ENCODE data around the gene LRRC55. TPM values are rescaled to one million over a fixed set of nuclear protein-coding genes. Genes with fewer than 3 reads are reported as not detected.

Gene LRRC55
- total and polyA plus RNA-seq, 2 donors (not counting 3 experiments of a cell fraction or from before 2014, with no cell fraction given) = not detected

DNA sequence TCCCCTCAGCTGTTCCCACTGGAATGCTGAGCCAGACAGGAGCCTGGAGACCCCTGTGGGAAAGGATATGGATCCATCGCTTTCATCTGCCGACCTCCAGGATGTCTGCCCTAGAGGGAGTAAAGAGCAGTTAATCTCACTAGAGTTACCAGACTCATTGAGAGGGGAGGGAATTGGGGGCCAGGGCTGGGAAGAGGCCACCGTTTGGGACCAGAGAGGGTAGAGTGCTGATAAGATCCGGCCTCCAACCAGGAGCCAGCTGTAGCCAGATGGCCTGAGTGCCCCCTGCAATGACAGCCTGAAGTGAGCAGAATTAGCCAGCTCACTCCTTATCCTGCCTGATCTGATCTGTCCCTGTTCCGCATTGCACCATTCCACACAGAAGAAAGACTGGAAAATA lies 59.0 kb downstream of the LRRC55 start:
- H2AFZ ChIP-seq (ENCODE audit: low read depth, low read length) = no peak overlapping the region
- no peak overlapping the region for H3K27ac ChIP-seq (ENCODE audit: insufficient read depth, low read depth, low read length)
- H3K4me1 ChIP-seq (ENCODE audit: control insufficient read depth, extremely low read depth, insufficient read depth, low read length) = peaks cover 6% of the 10 kb centered on the region
- dilution Hi-C loops (cut with MboI; ENCODE audit: extremely low pct_ligation_motif_present, low sequenced_read_pairs) = no loop called here
- CTCF ChIA-PET = interaction anchor here (0.9 to 3.7 kb wide), 4 partner anchors 9 to 400 kb away, joined by 3 to 31 read pairs (median 4); no protein-coding TSS in a partner anchor
- no peak for TF ChIP-seq MYC (IDR thresholded peaks at IDR 0.05; ENCODE audit: low read depth, low read length)
- TF ChIP-seq, protein P1, sequence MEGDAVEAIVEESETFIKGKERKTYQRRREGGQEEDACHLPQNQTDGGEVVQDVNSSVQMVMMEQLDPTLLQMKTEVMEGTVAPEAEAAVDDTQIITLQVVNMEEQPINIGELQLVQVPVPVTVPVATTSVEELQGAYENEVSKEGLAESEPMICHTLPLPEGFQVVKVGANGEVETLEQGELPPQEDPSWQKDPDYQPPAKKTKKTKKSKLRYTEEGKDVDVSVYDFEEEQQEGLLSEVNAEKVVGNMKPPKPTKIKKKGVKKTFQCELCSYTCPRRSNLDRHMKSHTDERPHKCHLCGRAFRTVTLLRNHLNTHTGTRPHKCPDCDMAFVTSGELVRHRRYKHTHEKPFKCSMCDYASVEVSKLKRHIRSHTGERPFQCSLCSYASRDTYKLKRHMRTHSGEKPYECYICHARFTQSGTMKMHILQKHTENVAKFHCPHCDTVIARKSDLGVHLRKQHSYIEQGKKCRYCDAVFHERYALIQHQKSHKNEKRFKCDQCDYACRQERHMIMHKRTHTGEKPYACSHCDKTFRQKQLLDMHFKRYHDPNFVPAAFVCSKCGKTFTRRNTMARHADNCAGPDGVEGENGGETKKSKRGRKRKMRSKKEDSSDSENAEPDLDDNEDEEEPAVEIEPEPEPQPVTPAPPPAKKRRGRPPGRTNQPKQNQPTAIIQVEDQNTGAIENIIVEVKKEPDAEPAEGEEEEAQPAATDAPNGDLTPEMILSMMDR (IDR thresholded peaks at IDR 0.05; ENCODE audit: extremely low read depth in 1 of 2, insufficient read depth in 1 of 2, low read depth in 1 of 2, low read length in 2 of 2) = no peak
- no peak for TF ChIP-seq POLR2AphosphoS5 (IDR thresholded peaks at IDR 0.05; ENCODE audit: insufficient read depth, low read depth, low read length)
- no peak for TF ChIP-seq FOS (IDR thresholded peaks at IDR 0.05; ENCODE audit: borderline replicate concordance, insufficient read depth, low read length)
- no peak for TF ChIP-seq JUN (IDR thresholded peaks at IDR 0.05; ENCODE audit: borderline replicate concordance, insufficient read depth, insufficient read length, low read depth)
- no peak for TF ChIP-seq POLR2A (IDR thresholded peaks at IDR 0.05; ENCODE audit: low read depth, low read length)
- no peak for TF ChIP-seq EZH2 (IDR thresholded peaks at IDR 0.05; ENCODE audit: borderline replicate concordance, low read depth, low read length, severe bottlenecking)
- TF ChIP-seq, protein P2, sequence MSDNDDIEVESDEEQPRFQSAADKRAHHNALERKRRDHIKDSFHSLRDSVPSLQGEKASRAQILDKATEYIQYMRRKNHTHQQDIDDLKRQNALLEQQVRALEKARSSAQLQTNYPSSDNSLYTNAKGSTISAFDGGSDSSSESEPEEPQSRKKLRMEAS (IDR thresholded peaks at IDR 0.05; ENCODE audit: insufficient read depth, insufficient read length) = no peak
- TF ChIP-seq GATA2 (IDR thresholded peaks at IDR 0.05; ENCODE audit: insufficient read depth, insufficient read length, low read depth, low read length) = no peak
- no peaks in the 10 kb centered on the region for H3K36me3 ChIP-seq (ENCODE audit: control insufficient read depth in 2 of 2, extremely low read depth in 1 of 2, insufficient read depth in 2 of 2, low read length in 2 of 2)
- no peak overlapping the region for H3K4me3 ChIP-seq (replicated peaks in 1 of 3; ENCODE audit: insufficient read depth in 1 of 3, low read depth in 1 of 3, low read length in 3 of 3)
- DNase-seq (ENCODE audit: low read depth, low spot score) = no peak
- H3K9me1 ChIP-seq (replicated peaks; ENCODE audit: control insufficient read depth, extremely low read depth, insufficient read depth, low read length) = no peaks in the 10 kb centered on the region
- H4K20me1 ChIP-seq (replicated peaks; ENCODE audit: control insufficient read depth, extremely low read depth, insufficient read depth, low read length) = no peaks in the 10 kb centered on the region
- POLR2A ChIA-PET = no interaction called here
- H3K27me3 ChIP-seq (ENCODE audit: control insufficient read depth in 2 of 2, insufficient read depth in 2 of 2, low read length in 2 of 2) = peaks cover 20 to 23% of the 10 kb centered on the region in 2 experiments
- H3K4me2 ChIP-seq (ENCODE audit: insufficient read depth, low read length) = no peak overlapping the region
- no TSS peak for BruUV-seq (replicated peaks)
- intact Hi-C loops (cut with micrococcal nuclease) = no loop called here
- no peak for FAIRE-seq
- H3K9ac ChIP-seq (replicated peaks; ENCODE audit: extremely low read depth, insufficient read depth, low read length) = no peak overlapping the region
- H3K9me3 ChIP-seq (replicated peaks; ENCODE audit: control insufficient read depth, insufficient read depth, low read length) = no peaks in the 10 kb centered on the region
- H3K79me2 ChIP-seq (ENCODE audit: control insufficient read depth, insufficient read depth, low read length) = no peaks in the 10 kb centered on the region

Other genes starting within 250 kb of the LRRC55 start
- gene OR5AK2, start 193.0 kb upstream of the LRRC55 start, total RNA-seq = not detected in 2 replicates
- gene OR5AK2, start 193.0 kb upstream of the LRRC55 start, polyA plus RNA-seq = not detected in 2 replicates
- 0.09 and 0.38 TPM in 2 replicates for gene APLNR, start 55.3 kb downstream of the LRRC55 start, total RNA-seq
- gene APLNR, start 55.3 kb downstream of the LRRC55 start, polyA plus RNA-seq = 0.03 and 0.04 TPM in 2 replicates
- 93.6 and 111 TPM in 2 replicates for gene TNKS1BP1, start 143.0 kb downstream of the LRRC55 start, total RNA-seq
- gene TNKS1BP1, start 143.0 kb downstream of the LRRC55 start, polyA plus RNA-seq = 48.9 and 54.6 TPM in 2 replicates
- gene SSRP1, start 153.9 kb downstream of the LRRC55 start, total RNA-seq = 140 and 146 TPM in 2 replicates
- 123 and 130 TPM in 2 replicates for gene SSRP1, start 153.9 kb downstream of the LRRC55 start, polyA plus RNA-seq
- not detected in 2 replicates for gene P2RX3, start 156.4 kb downstream of the LRRC55 start, total RNA-seq
- gene P2RX3, start 156.4 kb downstream of the LRRC55 start, polyA plus RNA-seq = not detected in 2 replicates
- not detected in 2 replicates for gene PRG3, start 199.2 kb downstream of the LRRC55 start, total RNA-seq
- not detected in 2 replicates for gene PRG3, start 199.2 kb downstream of the LRRC55 start, polyA plus RNA-seq
- gene PRG2, start 208.7 kb downstream of the LRRC55 start, total RNA-seq = 0.42 and 0.55 TPM in 2 replicates
- 0.08 and 0.48 TPM in 2 replicates for gene PRG2, start 208.7 kb downstream of the LRRC55 start, polyA plus RNA-seq
- 68.9 and 89.4 TPM in 2 replicates for gene SLC43A3, start 245.2 kb downstream of the LRRC55 start, total RNA-seq
- 104 and 124 TPM in 2 replicates for gene SLC43A3, start 245.2 kb downstream of the LRRC55 start, polyA plus RNA-seq

All from endothelial cell of umbilical vein (primary cell).